Panc1 (cell line): ENCODE measurements around the gene CKAP2.
"Not testable (repeated sequence)": the region's sequence is repeated elsewhere in the genome, so short reads cannot be mapped to it uniquely, and the experiment has no call there.

Experiments
- POLR2AphosphoS5 ChIP-seq: IDR thresholded peaks from 2 replicates; pipeline ENCODE4 v1.6.1; 2012; ENCODE audit warnings: mild to moderate bottlenecking, low read depth, low read length, moderate library complexity
- SIN3A ChIP-seq: IDR thresholded peaks from 2 replicates; pipeline ENCODE4 v1.6.1; 2012; ENCODE audit warnings: low read depth, mild to moderate bottlenecking, low read length, moderate library complexity, borderline replicate concordance; ENCODE audit not compliant: insufficient read depth
- TF ChIP-seq, protein P1 (sequence below): fragments of 450-650 bp; IDR thresholded peaks from 2 replicates; pipeline ENCODE4 v1.5.1; 2017; ENCODE audit warnings: mild to moderate bottlenecking
- TF ChIP-seq, protein P2 (sequence below), 2 experiments: IDR thresholded peaks; 2 replicates each; pipeline ENCODE4 v1.6.1; 2011 to 2012; ENCODE audit warnings: low read depth in 2 of 2, control low read depth in 1 of 2, low read length in 1 of 2, mild to moderate bottlenecking in 1 of 2, moderate library complexity in 1 of 2; ENCODE audit not compliant: insufficient read depth in 1 of 2

DNA sequence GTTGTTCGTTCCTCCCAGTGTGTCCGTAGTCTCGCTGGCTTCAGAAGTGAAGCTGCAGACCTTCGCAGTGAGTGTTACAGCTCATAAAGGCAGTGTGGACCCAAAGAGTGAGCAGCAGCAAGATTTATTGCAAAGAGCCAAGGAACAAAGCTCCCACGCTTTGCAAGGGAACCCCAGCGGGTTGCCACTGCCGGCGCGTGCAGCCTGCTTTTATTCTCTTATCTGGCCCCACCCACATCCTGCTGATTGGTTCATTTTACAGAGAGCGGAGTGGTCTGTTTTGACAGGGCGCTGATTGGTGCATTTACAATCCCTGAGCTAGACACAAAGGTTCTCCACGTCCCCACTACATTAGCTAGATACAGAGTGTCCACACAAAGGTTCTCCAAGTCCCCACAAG lies 47.8 kb upstream of the CKAP2 start:
- TF ChIP-seq, protein P1, sequence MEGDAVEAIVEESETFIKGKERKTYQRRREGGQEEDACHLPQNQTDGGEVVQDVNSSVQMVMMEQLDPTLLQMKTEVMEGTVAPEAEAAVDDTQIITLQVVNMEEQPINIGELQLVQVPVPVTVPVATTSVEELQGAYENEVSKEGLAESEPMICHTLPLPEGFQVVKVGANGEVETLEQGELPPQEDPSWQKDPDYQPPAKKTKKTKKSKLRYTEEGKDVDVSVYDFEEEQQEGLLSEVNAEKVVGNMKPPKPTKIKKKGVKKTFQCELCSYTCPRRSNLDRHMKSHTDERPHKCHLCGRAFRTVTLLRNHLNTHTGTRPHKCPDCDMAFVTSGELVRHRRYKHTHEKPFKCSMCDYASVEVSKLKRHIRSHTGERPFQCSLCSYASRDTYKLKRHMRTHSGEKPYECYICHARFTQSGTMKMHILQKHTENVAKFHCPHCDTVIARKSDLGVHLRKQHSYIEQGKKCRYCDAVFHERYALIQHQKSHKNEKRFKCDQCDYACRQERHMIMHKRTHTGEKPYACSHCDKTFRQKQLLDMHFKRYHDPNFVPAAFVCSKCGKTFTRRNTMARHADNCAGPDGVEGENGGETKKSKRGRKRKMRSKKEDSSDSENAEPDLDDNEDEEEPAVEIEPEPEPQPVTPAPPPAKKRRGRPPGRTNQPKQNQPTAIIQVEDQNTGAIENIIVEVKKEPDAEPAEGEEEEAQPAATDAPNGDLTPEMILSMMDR: not testable (repeated sequence)
- not testable (repeated sequence) for TF ChIP-seq POLR2AphosphoS5, SIN3A
- TF ChIP-seq, protein P2, sequence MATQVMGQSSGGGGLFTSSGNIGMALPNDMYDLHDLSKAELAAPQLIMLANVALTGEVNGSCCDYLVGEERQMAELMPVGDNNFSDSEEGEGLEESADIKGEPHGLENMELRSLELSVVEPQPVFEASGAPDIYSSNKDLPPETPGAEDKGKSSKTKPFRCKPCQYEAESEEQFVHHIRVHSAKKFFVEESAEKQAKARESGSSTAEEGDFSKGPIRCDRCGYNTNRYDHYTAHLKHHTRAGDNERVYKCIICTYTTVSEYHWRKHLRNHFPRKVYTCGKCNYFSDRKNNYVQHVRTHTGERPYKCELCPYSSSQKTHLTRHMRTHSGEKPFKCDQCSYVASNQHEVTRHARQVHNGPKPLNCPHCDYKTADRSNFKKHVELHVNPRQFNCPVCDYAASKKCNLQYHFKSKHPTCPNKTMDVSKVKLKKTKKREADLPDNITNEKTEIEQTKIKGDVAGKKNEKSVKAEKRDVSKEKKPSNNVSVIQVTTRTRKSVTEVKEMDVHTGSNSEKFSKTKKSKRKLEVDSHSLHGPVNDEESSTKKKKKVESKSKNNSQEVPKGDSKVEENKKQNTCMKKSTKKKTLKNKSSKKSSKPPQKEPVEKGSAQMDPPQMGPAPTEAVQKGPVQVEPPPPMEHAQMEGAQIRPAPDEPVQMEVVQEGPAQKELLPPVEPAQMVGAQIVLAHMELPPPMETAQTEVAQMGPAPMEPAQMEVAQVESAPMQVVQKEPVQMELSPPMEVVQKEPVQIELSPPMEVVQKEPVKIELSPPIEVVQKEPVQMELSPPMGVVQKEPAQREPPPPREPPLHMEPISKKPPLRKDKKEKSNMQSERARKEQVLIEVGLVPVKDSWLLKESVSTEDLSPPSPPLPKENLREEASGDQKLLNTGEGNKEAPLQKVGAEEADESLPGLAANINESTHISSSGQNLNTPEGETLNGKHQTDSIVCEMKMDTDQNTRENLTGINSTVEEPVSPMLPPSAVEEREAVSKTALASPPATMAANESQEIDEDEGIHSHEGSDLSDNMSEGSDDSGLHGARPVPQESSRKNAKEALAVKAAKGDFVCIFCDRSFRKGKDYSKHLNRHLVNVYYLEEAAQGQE (IDR thresholded peaks at IDR 0.05; ENCODE audit: insufficient read depth in 1 of 2, low read depth in 2 of 2, low read length in 1 of 2): not testable (repeated sequence)
